RPMI8226 (cell line): ENCODE measurements around the gene CFAP92.

Source experiments
- DNase-seq: peaks from one replicate; pipeline ENCODE4 v3.0.0-alpha.2; 2015

Gene CFAP92

GRCh38 chr3:128987302-128988100, 6.4 kb downstream of the CFAP92 start:
- DNase-seq: no peak

- DNase-seq: no peak
Observed at GRCh38 chr3:128984596-128984995, 9.3 kb downstream of the CFAP92 start.

- DNase-seq: no peak
Observed at GRCh38 chr3:128983293-128984069, 10.4 kb downstream of the CFAP92 start.

- no peak for DNase-seq
Observed at GRCh38 chr3:128975276-128975675, 18.6 kb downstream of the CFAP92 start.

GRCh38 chr3:128973988-128974564, 19.8 kb downstream of the CFAP92 start:
- no peak for DNase-seq

GRCh38 chr3:128971421-128972100, 22.3 kb downstream of the CFAP92 start:
- DNase-seq: peak; percentile 16

GRCh38 chr3:128970740-128971047, 23.2 kb downstream of the CFAP92 start:
- DNase-seq: no peak

GRCh38 chr3:128969993-128970739, 23.7 kb downstream of the CFAP92 start:
- DNase-seq: peak; percentile 68

GRCh38 chr3:128967748-128968355, 26.0 kb downstream of the CFAP92 start:
- no peak for DNase-seq

- DNase-seq: no peak
Observed at GRCh38 chr3:128965818-128966217, 28.1 kb downstream of the CFAP92 start.

- DNase-seq: no peak
Observed at GRCh38 chr3:128965280-128965679, 28.6 kb downstream of the CFAP92 start.

GRCh38 chr3:128956440-128956839, 37.4 kb downstream of the CFAP92 start:
- DNase-seq: no peak

- DNase-seq: peak; percentile 59
Observed at GRCh38 chr3:128950223-128950938, 43.5 kb downstream of the CFAP92 start.

- no peak for DNase-seq
Observed at GRCh38 chr3:128949158-128949557, 44.7 kb downstream of the CFAP92 start.

- no peak for DNase-seq
Observed at GRCh38 chr3:128946411-128946810, 47.5 kb downstream of the CFAP92 start.

GRCh38 chr3:128945878-128946175, 48.0 kb downstream of the CFAP92 start:
- no peak for DNase-seq

- DNase-seq: no peak
Observed at GRCh38 chr3:128945041-128945877, 48.6 kb downstream of the CFAP92 start.

GRCh38 chr3:128942161-128942952, 51.5 kb downstream of the CFAP92 start:
- no peak for DNase-seq

GRCh38 chr3:128940252-128940651, 53.6 kb downstream of the CFAP92 start:
- no peak for DNase-seq

GRCh38 chr3:128936341-128936740, 57.5 kb downstream of the CFAP92 start:
- no peak for DNase-seq
